GM12872 (cell line): ENCODE measurements around the gene RENBP.

Experiments used
- TF ChIP-seq, protein P1 (sequence below): IDR thresholded peaks from 3 replicates; pipeline ENCODE4 v1.5.1; 2011; ENCODE audit warnings: low read depth, mild to moderate bottlenecking, low read length, moderate library complexity; ENCODE audit not compliant: insufficient read depth

Gene RENBP

GRCh38 chrX:153924149-153924861 is 20.1 kb downstream of the RENBP start:
- TF ChIP-seq, protein P1, sequence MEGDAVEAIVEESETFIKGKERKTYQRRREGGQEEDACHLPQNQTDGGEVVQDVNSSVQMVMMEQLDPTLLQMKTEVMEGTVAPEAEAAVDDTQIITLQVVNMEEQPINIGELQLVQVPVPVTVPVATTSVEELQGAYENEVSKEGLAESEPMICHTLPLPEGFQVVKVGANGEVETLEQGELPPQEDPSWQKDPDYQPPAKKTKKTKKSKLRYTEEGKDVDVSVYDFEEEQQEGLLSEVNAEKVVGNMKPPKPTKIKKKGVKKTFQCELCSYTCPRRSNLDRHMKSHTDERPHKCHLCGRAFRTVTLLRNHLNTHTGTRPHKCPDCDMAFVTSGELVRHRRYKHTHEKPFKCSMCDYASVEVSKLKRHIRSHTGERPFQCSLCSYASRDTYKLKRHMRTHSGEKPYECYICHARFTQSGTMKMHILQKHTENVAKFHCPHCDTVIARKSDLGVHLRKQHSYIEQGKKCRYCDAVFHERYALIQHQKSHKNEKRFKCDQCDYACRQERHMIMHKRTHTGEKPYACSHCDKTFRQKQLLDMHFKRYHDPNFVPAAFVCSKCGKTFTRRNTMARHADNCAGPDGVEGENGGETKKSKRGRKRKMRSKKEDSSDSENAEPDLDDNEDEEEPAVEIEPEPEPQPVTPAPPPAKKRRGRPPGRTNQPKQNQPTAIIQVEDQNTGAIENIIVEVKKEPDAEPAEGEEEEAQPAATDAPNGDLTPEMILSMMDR, result peak; percentile 36; the same call in 2 of the 3 replicates

GRCh38 chrX:153922932-153923857 is 21.2 kb downstream of the RENBP start:
- TF ChIP-seq, protein P1, result peak; percentile 41; the same call in 2 of the 3 replicates

- TF ChIP-seq, protein P1, result no peak
These were observed 22.7 kb downstream of the RENBP start for GRCh38 chrX:153921511-153922446.

DNA sequence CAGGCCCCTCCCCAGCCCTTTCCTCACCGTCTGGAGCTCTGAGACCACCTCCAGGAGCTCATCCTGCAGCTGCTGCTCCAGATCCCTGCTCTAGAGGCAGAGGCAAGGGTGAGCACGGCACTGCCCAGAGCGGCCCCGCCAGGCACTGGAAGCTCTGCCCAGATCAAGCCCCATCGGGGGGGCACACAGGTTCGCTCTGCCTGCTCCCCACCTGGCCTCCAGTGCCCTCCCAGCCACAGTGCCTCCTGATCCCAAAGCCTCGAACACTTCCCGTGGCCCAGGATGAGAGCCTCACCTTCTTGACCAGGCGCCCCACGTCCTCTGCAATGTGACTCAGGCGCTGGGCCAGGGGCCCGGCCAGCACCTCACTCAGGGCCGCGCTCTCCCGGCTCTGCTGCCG is 23.4 kb downstream of the RENBP start:
- TF ChIP-seq, protein P1, result no peak

DNA sequence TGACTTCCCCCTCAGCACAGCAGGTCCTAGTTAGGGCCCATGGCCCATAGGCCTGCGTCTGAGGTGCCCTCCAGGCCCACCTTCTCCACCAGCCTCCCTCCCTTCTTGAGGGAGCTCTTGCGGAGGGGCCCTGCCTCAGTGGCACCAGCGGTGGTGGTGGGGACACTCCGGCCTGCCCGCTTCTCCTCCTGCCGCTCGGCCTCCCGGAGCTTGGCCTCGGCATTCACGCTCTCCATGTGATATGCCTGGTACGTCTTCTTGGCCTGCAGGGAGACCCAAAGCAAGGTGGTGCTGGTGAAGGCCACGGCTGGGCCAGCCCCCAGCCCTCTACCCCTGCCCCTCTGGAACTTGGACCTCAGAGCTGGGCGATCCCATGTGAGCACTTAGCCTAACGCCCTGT is 23.9 kb downstream of the RENBP start:
- TF ChIP-seq, protein P1, result no peak

DNA sequence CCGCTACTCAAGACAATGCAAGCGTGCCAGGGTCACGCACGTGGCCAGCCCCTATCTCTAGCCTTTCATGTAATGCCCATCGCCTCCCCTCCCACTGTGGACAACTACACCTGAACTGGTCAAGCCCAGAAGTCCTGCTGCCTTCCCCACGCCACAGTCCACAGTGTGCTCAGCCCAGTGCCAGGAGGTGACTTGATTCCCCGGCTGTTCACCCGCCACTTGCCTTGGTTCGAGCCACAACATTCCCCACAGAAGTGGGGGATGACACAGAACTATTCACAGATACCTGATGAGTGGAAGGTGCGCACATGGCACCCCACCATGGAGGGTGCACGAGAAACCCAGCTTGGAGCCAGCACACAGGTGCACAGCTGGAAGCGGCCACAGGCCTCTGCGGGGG is 25.2 kb downstream of the RENBP start:
- TF ChIP-seq, protein P1, result no peak

DNA sequence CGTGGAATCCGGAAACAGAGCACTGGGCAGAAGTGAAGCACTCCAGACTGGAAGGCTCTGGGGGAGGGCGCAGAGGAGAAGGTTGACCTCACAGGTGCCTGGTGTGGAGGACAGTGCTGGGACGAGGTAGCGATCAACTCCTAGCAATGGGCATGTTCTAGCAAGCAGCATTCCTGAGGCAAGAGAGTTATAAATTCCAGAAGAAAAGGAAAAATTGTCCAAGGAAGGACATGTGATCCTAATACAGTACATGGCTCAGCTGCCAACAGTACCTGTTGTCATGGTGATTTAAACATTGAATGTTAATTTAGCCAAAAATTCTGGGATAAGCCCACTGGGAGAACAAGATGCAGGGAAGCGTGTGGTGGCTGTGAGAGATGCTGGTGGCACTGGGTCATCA is 26.6 kb downstream of the RENBP start:
- TF ChIP-seq, protein P1, result no peak
